Chondrocyte (in vitro differentiated cells): Measurements from ENCODE around the gene HMGCS2. TPM values are rescaled to one million over a fixed set of nuclear protein-coding genes. Genes with fewer than 3 reads are reported as not detected.
A peak's percentile ranks its signal among the peaks of the same experiment; 100 is the strongest.

Experiments
- DNase-seq: peaks from one replicate; pipeline ENCODE4 v3.0.0; 2021; ENCODE audit warnings: mixed read lengths, low spot score
- H3K27ac Mint-ChIP-seq: one replicate; pipeline ENCODE4 v1.8.0; 2021; ENCODE audit warnings: mild to moderate bottlenecking, moderate library complexity, mixed read lengths; ENCODE audit not compliant: unreplicated experiment
- H3K27me3 Mint-ChIP-seq: 2 replicates; pipeline ENCODE4 v1.8.0; 2021; ENCODE audit warnings: low read depth, mixed read lengths
- H3K36me3 Mint-ChIP-seq: 2 replicates; pipeline ENCODE4 v1.8.0; 2021; ENCODE audit warnings: low read depth, mixed read lengths
- H3K4me1 Mint-ChIP-seq: 2 replicates; pipeline ENCODE4 v1.8.0; 2021; ENCODE audit warnings: low read depth, mild to moderate bottlenecking, mixed read lengths
- H3K4me3 Mint-ChIP-seq: one replicate; pipeline ENCODE4 v1.8.0; 2021; ENCODE audit warnings: mild to moderate bottlenecking, moderate library complexity, mixed read lengths; ENCODE audit not compliant: unreplicated experiment
- H3K9me3 Mint-ChIP-seq: 2 replicates; pipeline ENCODE4 v1.8.0; 2021; ENCODE audit warnings: low read depth, mixed read lengths
- CTCF ChIP-seq: fragments of 200-600 bp; sonication (generic); IDR thresholded peaks from 2 replicates; pipeline ENCODE4 v1.5.0; 2021; ENCODE audit warnings: antibody characterized with exemption, mild to moderate bottlenecking, moderate library complexity
- total RNA-seq: library from RNA; stranded (reverse); gene quantifications from 3 replicates; pipeline ENCODE4 v1.2.1, GENCODE V29; 2021

Gene HMGCS2
- total RNA-seq, 1 donor from 2014 or later = not detected

GRCh38 chr1:119742677-119743076, 26.0 kb downstream of the HMGCS2 start:
- peak overlapping the region; percentile 84 for H3K27ac Mint-ChIP-seq
- no peak for DNase-seq
- no peak overlapping the region for H3K4me3 Mint-ChIP-seq
- TF ChIP-seq CTCF = no peak
- H3K4me1 Mint-ChIP-seq = peaks cover 17% of the 10 kb centered on the region
- H3K27me3 Mint-ChIP-seq = no peaks in the 10 kb centered on the region
- peaks cover 33% of the 10 kb centered on the region for H3K36me3 Mint-ChIP-seq
- no peaks in the 10 kb centered on the region for H3K9me3 Mint-ChIP-seq

- Mint-ChIP-seq H3K27ac (peak overlapping the region; percentile 84), H3K27me3 (no peaks in the 10 kb centered on the region), H3K9me3 (no peaks in the 10 kb centered on the region), H3K4me3 (no peak overlapping the region), H3K36me3 (peaks cover 35% of the 10 kb centered on the region), H3K4me1 (peaks cover 17% of the 10 kb centered on the region)
- no peak for TF ChIP-seq CTCF
- no peak for DNase-seq
Measured at GRCh38 chr1:119742202-119742601, 26.5 kb downstream of the HMGCS2 start.

GRCh38 chr1:119740896-119741780, 27.6 kb downstream of the HMGCS2 start:
- H3K27me3 Mint-ChIP-seq = no peaks in the 10 kb centered on the region
- DNase-seq = no peak
- H3K36me3 Mint-ChIP-seq = peaks cover 43% of the 10 kb centered on the region
- peak overlapping the region; percentile 63 for H3K27ac Mint-ChIP-seq
- no peak overlapping the region for H3K4me3 Mint-ChIP-seq
- no peak for TF ChIP-seq CTCF
- H3K4me1 Mint-ChIP-seq = peaks cover 20% of the 10 kb centered on the region
- H3K9me3 Mint-ChIP-seq = no peaks in the 10 kb centered on the region

GRCh38 chr1:119740261-119740660, 28.4 kb downstream of the HMGCS2 start:
- no peak overlapping the region for H3K27ac Mint-ChIP-seq
- H3K36me3 Mint-ChIP-seq = peaks cover 47% of the 10 kb centered on the region
- DNase-seq = no peak
- no peaks in the 10 kb centered on the region for H3K9me3 Mint-ChIP-seq
- TF ChIP-seq CTCF = no peak
- H3K4me1 Mint-ChIP-seq = peaks cover 20% of the 10 kb centered on the region
- no peak overlapping the region for H3K4me3 Mint-ChIP-seq
- H3K27me3 Mint-ChIP-seq = no peaks in the 10 kb centered on the region

GRCh38 chr1:119739150-119739549, 29.6 kb downstream of the HMGCS2 start:
- no peak for DNase-seq
- H3K36me3 Mint-ChIP-seq = peaks cover 51% of the 10 kb centered on the region
- H3K27ac Mint-ChIP-seq = no peak overlapping the region
- peaks cover 20% of the 10 kb centered on the region for H3K4me1 Mint-ChIP-seq
- H3K4me3 Mint-ChIP-seq = no peak overlapping the region
- H3K27me3 Mint-ChIP-seq = no peaks in the 10 kb centered on the region
- no peak for TF ChIP-seq CTCF
- no peaks in the 10 kb centered on the region for H3K9me3 Mint-ChIP-seq
